ENCODE results near the gene NTN1.

DNA sequence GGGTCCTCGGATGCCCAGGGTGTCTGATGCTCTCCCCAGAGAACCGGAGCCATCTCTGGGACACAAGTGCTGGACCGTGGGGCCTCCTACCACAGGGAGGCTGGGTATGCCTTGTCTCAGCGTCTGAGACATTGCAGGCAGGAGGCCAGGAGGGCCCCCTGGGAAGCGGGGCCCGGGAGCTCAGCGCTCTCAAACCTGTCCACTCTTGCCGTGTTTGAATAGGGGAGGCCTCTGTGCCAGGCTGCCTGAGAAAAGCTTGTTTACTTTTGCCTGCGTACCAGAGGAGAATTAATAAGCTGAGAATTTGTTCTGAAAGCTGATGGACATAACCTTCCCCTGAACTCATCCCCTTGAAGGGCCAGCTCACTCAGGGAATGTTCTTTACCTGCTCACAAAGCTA, 163.8 kb downstream of the NTN1 start:
- TF ChIP-seq, protein P1, sequence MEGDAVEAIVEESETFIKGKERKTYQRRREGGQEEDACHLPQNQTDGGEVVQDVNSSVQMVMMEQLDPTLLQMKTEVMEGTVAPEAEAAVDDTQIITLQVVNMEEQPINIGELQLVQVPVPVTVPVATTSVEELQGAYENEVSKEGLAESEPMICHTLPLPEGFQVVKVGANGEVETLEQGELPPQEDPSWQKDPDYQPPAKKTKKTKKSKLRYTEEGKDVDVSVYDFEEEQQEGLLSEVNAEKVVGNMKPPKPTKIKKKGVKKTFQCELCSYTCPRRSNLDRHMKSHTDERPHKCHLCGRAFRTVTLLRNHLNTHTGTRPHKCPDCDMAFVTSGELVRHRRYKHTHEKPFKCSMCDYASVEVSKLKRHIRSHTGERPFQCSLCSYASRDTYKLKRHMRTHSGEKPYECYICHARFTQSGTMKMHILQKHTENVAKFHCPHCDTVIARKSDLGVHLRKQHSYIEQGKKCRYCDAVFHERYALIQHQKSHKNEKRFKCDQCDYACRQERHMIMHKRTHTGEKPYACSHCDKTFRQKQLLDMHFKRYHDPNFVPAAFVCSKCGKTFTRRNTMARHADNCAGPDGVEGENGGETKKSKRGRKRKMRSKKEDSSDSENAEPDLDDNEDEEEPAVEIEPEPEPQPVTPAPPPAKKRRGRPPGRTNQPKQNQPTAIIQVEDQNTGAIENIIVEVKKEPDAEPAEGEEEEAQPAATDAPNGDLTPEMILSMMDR (IDR thresholded peaks at IDR 0.05), result no peak
- TF ChIP-seq POLR2A (IDR thresholded peaks at IDR 0.05), result no peak

All from adrenal gland (tissue), 5 donors.